ENCODE results near the gene ATG9A.

- TF ChIP-seq POLR2AphosphoS5 (IDR thresholded peaks at IDR 0.05; ENCODE audit: borderline replicate concordance, low read depth, low read length) (no peak), EZH2 (IDR thresholded peaks at IDR 0.05) (no peak), FOXP2 (optimal IDR thresholded peaks at IDR 0.05; ENCODE audit: control extremely low read depth, extremely low read length, insufficient read depth) (no peak)
These were observed 50.9 kb downstream of the ATG9A start for GRCh38 chr2:219178377-219179175.

All from SK-N-MC (cell line).